Adipocyte (in vitro differentiated cells): ENCODE measurements around the gene MRPL1.

Experiments
- DNase-seq: peaks from one replicate; pipeline ENCODE4 v3.0.0-alpha.2; 2015; ENCODE audit warnings: low read depth
- H3K27me3 ChIP-seq: replicated peaks from 2 replicates; pipeline ENCODE4 v1.7.0; 2013; ENCODE audit warnings: mild to moderate bottlenecking, low read length, moderate library complexity; ENCODE audit not compliant: control insufficient read depth, insufficient read depth
- H3K36me3 ChIP-seq: 2 replicates; pipeline ENCODE4 v1.7.0; 2013; ENCODE audit warnings: low read length, mild to moderate bottlenecking, moderate library complexity; ENCODE audit not compliant: control insufficient read depth, insufficient read depth, severe bottlenecking
- H3K4me1 ChIP-seq: 2 replicates; pipeline ENCODE4 v1.7.0; 2013; ENCODE audit warnings: mild to moderate bottlenecking, low read length, moderate library complexity; ENCODE audit not compliant: control insufficient read depth, insufficient read depth
- H3K4me3 ChIP-seq: 2 replicates; pipeline ENCODE4 v1.7.0; 2013; ENCODE audit warnings: mild to moderate bottlenecking, low read length, moderate library complexity
- H3K9ac ChIP-seq: 2 replicates; pipeline ENCODE4 v1.7.0; 2013; ENCODE audit warnings: mild to moderate bottlenecking, low read length, moderate library complexity
- H3K9me3 ChIP-seq: 2 replicates; pipeline ENCODE4 v1.7.0; 2013; ENCODE audit warnings: mild to moderate bottlenecking, low read length, moderate library complexity; ENCODE audit not compliant: control insufficient read depth

MRPL1 gene

DNA sequence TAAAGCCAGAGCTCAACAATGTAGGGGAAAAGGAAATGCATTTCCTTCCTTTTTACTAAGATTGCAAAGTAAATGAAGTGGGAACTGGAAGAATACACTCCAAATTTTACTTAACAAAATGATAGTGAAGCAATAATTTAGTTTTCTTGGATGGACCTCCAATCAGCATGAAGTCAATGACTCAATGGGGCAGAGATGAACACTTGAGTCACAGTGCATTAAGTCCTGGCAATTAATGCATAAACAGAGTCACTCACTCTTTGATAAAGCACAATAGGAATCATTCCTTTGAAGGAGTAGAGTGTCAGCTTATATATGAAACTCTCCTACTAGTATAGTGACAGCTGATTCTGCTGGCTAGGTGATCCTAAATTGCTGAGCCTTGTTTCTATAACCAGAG, 127.8 kb downstream of the MRPL1 start:
- H3K9ac ChIP-seq = no peak overlapping the region
- no peak for DNase-seq
- H3K4me3 ChIP-seq = no peak overlapping the region
- no peaks in the 10 kb centered on the region for H3K27me3 ChIP-seq
- H3K36me3 ChIP-seq = no peaks in the 10 kb centered on the region
- peaks cover 20% of the 10 kb centered on the region for H3K4me1 ChIP-seq
- H3K9me3 ChIP-seq = no peaks in the 10 kb centered on the region

DNA sequence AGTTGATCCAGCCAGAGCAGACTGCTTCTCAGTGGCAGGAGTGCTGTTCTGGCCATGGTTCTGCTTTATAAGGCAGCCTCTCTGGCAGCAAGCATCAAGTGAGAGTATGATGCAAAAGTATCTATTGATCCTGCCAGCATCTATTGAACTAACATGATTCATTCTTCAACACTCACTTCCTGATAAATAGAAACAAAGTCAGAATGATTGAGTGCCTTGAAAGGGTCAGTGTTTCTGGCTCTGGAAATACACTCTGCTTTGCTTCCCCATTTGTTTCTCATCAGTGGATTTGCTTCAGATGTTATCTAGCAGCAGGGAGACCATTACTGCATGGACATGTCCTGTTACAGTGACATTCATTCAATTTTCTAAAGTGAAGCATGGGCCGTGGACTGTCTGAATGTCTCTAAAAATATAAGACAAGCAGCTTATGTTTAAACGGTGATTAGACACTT, 128.3 kb downstream of the MRPL1 start:
- peak; percentile 4 for DNase-seq
- Histone ChIP-seq H3K27me3 (no peaks in the 10 kb centered on the region), H3K36me3 (no peaks in the 10 kb centered on the region), H3K9ac (no peak overlapping the region), H3K9me3 (no peaks in the 10 kb centered on the region), H3K4me1 (peaks cover 20% of the 10 kb centered on the region), H3K4me3 (no peak overlapping the region)

DNA sequence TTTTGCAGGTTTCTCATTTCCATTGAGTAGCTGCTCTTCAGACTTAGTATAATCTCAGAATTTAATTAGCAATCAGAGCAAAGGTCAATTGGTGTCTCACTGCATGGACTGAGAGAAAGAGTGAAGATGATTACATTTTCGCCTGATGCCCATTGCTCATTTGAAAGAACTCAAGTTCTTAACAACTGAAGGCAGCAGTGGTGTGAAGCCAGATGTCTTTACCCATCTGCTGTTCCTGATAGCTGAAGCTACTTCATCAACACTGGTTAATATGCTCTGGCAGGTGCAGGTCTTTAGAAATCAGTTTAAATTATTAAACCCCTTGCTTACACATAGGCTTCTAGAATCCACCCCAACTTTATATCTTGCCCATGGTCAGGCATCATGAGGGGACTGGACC, 130.0 kb downstream of the MRPL1 start:
- H3K27me3 ChIP-seq = peaks cover 3% of the 10 kb centered on the region
- DNase-seq = no peak
- no peak overlapping the region for H3K4me3 ChIP-seq
- no peaks in the 10 kb centered on the region for H3K9me3 ChIP-seq
- peaks cover 20% of the 10 kb centered on the region for H3K4me1 ChIP-seq
- H3K9ac ChIP-seq = no peak overlapping the region
- no peaks in the 10 kb centered on the region for H3K36me3 ChIP-seq

DNA sequence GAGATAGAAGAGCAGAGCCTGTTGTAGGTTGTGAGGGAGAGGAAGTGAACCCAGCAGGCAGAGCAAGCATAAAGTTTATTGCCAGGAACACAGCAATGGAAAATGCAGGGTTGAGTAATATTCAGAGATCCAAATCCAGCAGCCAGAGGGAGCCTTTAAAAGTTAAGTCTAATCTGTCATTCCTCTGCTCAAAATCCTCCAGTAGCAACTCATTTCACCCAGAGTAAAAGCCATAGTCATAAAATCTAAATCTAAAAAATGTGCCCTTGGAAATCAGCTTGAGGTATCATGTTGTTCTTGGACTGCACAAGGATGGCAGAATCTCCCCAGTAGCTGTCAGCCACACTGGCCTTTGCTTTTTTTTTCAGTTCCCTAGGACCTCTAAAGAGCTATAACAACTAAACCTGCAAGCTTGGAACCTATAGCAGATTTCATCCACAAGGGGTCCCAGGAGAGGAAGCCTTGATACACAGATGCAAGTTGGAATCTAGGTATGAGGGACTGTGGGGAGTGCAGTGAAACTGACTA, 131.6 kb downstream of the MRPL1 start:
- Histone ChIP-seq H3K9me3 (no peaks in the 10 kb centered on the region), H3K27me3 (peaks cover 3% of the 10 kb centered on the region), H3K4me3 (no peak overlapping the region), H3K4me1 (peaks cover 20% of the 10 kb centered on the region), H3K36me3 (no peaks in the 10 kb centered on the region), H3K9ac (no peak overlapping the region)
- peak; percentile 88 for DNase-seq

DNA sequence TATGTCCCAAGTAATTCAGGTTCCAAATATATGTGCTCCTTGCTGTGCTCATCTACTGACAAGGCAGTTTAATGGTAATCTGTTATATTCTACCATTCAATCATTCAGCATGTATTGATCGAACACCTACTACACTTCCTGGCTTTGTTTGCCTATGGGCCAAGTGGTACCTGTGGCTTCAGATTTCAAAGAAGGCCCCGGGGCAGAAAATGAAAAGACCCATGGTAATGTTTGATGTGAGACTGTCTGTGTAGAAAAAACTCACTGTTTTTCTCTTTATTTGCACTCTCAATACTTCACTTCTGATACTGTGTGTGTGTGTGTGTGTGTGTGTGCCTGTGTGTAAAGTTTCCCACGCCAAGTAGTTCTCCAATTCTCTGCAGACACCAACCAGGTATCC, 133.4 kb downstream of the MRPL1 start:
- Histone ChIP-seq H3K9me3 (no peaks in the 10 kb centered on the region), H3K4me3 (no peak overlapping the region), H3K36me3 (no peaks in the 10 kb centered on the region), H3K27me3 (peaks cover 3% of the 10 kb centered on the region), H3K9ac (no peak overlapping the region), H3K4me1 (peaks cover 9% of the 10 kb centered on the region)
- DNase-seq = no peak

DNA sequence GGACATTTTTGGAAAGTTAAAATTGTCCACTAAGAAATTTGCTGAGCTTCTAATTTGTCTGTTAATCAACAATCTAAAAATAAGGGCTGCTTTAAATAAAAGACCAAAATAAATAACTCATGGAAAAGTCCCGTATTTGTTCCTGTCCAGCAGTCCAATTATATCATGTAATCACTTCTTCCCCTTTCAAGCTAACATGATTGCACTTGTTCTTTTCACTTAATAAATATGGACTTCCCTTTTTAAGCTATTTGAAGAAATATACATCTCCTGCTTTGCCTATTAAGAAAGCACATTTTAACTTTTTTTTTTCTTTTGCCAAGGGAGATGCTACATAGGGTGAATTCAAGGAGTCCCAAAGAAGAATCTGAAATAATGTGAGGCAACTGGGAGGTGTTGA, 138.9 kb downstream of the MRPL1 start:
- Histone ChIP-seq H3K36me3 (no peaks in the 10 kb centered on the region), H3K9ac (no peak overlapping the region), H3K4me3 (no peak overlapping the region), H3K4me1 (no peaks in the 10 kb centered on the region), H3K9me3 (no peaks in the 10 kb centered on the region), H3K27me3 (peaks cover 3% of the 10 kb centered on the region)
- no peak for DNase-seq

DNA sequence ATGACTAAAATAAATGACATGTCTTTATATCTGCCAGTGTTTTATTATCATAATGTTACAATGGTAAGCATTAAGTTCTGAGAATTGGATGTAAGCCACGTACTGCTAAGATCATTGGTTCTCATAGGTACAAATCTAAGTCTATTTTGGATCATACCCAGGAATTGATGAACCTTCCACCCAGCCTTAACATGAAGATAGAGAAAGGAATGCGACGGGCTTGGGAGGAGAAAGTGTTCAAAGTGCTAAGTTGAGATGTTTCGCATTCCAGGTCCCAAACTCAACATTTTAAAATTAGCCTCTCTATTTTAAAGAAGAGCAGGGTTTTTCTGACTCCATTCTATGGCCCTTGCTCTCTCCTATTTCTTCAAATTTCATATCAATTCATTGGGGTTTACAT, 139.6 kb downstream of the MRPL1 start:
- DNase-seq = peak; percentile 22
- no peaks in the 10 kb centered on the region for H3K27me3 ChIP-seq
- H3K4me3 ChIP-seq = no peak overlapping the region
- H3K36me3 ChIP-seq = no peaks in the 10 kb centered on the region
- H3K4me1 ChIP-seq = no peaks in the 10 kb centered on the region
- no peaks in the 10 kb centered on the region for H3K9me3 ChIP-seq
- no peak overlapping the region for H3K9ac ChIP-seq
